H1 (cell line): Measurements from ENCODE around the gene LMTK3. TPM values are rescaled to one million over a fixed set of nuclear protein-coding genes. Genes with fewer than 3 reads are reported as not detected.
A peak's percentile ranks its signal among the peaks of the same experiment; 100 is the strongest.

Experiments used
- FOSL1 ChIP-seq: IDR thresholded peaks from 2 replicates; pipeline ENCODE4 v1.6.1; 2011; ENCODE audit warnings: mild to moderate bottlenecking, low read depth, low read length, moderate library complexity; ENCODE audit not compliant: insufficient read depth
- KDM5A ChIP-seq: fragments of 200-600 bp; IDR thresholded peaks from 2 replicates; pipeline ENCODE4 v1.7.1; 2012; ENCODE audit warnings: mild to moderate bottlenecking, low read length, inconsistent platforms, mixed read lengths
- MAFK ChIP-seq: IDR thresholded peaks from 2 replicates; pipeline ENCODE4 v1.6.1; 2012; ENCODE audit warnings: low read depth, mild to moderate bottlenecking, improper control_type of control experiment, low read length
- POLR2A ChIP-seq, 2 experiments: IDR thresholded peaks; 1 replicate in 1 of 2; 2 replicates in 1 of 2; pipeline ENCODE4 v1.6.1; 2011; ENCODE audit warnings: low read depth in 2 of 2, low read length in 2 of 2, mild to moderate bottlenecking in 2 of 2; ENCODE audit errors: control extremely low read depth in 1 of 2
- SIN3A ChIP-seq, 2 experiments: IDR thresholded peaks in 1 of 2; conservative IDR thresholded peaks in 1 of 2; 2 replicates each; pipeline ENCODE4 v1.6.1; 2011 to 2012; ENCODE audit warnings: low read length in 2 of 2, improper control_type of control experiment in 1 of 2, low read depth in 1 of 2, mild to moderate bottlenecking in 1 of 2
- SIX5 ChIP-seq: IDR thresholded peaks from 2 replicates; pipeline ENCODE4 v1.6.1; 2011; ENCODE audit warnings: mild to moderate bottlenecking, low read depth, low read length
- SP1 ChIP-seq: IDR thresholded peaks from 2 replicates; pipeline ENCODE4 v1.6.1; 2011; ENCODE audit warnings: low read depth, low read length
- YY1 ChIP-seq: IDR thresholded peaks from 2 replicates; pipeline ENCODE4 v1.6.1; 2011; ENCODE audit warnings: low read depth, mild to moderate bottlenecking, low read length
- polyA plus RNA-seq, 7 experiments: library from polyadenylated mRNA; depleted of rRNA in 3 of 7; stranded (reverse) in 5 of 7; unstranded in 2 of 7; fragments of >200 nt in 5 of 7; fragments of 200-250 nt in 2 of 7; gene quantifications; 1 replicate in 5 of 7; 2 replicates in 1 of 7; 4 replicates in 1 of 7; pipeline versions ENCODE4 v1.2.1 to v1.2.3, GENCODE V29; 2011 to 2013; ENCODE audit warnings: missing spikeins in 2 of 7, mixed read lengths in 2 of 7
- total RNA-seq: library from RNA; stranded (reverse); fragmentation: NEBNext Ultra II Directional; extraction: Animal tissue kit (Norgen Biotek cat#: 25700); gene quantifications from 2 replicates; pipeline ENCODE4 v1.2.1, GENCODE V29; 2021

LMTK3 gene
- total and polyA plus RNA-seq, 2 of the 8 experiments (the other 6 are each of a cell fraction or from before 2014, with no cell fraction given), result 2.7 to 12.4 TPM

GRCh38 chr19:48560095-48560530 is 48.5 kb upstream of the LMTK3 start (continued):
- TF ChIP-seq SIN3A (conservative IDR thresholded peaks at IDR 0.05 in 1 of 2, IDR thresholded peaks at IDR 0.05 in 1 of 2; ENCODE audit: low read depth in 1 of 2, low read length in 2 of 2), result no peak
- no peak for TF ChIP-seq SIX5
- TF ChIP-seq MAFK, result peak; percentile 41
- no peak for TF ChIP-seq FOSL1
- TF ChIP-seq KDM5A, result no peak
- no peak for TF ChIP-seq SP1
- TF ChIP-seq POLR2A (IDR thresholded peaks at IDR 0.05; ENCODE audit: control extremely low read depth in 1 of 2, low read depth in 2 of 2, low read length in 2 of 2), result no peak
- TF ChIP-seq YY1, result no peak
